ENCODE measurements around the gene COL6A3.

The COL6A3 gene

DNA sequence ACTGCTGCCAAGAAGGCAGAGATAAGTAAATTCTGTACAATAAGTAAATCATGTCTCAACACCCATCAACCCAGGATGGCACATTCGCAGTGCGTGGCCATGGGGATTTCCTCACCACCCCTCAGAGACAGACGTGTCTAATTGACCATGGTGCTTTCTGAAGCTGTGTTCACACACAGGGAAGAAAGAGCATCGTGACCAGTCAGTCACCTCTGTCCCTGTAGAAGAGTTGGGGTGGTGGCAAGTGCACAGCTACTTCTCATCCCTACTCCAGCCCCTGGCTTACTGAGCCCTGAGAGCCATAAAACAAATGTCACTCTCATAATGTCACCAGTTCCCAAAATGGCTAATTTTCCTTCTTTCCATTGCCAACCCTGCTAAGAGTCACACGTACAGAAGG, 41.8 kb upstream of the COL6A3 start:
- H3K27ac ChIP-seq: no peak overlapping the region
- no peak for TF ChIP-seq ZFX (IDR thresholded peaks at IDR 0.05)
- TF ChIP-seq, protein P1, sequence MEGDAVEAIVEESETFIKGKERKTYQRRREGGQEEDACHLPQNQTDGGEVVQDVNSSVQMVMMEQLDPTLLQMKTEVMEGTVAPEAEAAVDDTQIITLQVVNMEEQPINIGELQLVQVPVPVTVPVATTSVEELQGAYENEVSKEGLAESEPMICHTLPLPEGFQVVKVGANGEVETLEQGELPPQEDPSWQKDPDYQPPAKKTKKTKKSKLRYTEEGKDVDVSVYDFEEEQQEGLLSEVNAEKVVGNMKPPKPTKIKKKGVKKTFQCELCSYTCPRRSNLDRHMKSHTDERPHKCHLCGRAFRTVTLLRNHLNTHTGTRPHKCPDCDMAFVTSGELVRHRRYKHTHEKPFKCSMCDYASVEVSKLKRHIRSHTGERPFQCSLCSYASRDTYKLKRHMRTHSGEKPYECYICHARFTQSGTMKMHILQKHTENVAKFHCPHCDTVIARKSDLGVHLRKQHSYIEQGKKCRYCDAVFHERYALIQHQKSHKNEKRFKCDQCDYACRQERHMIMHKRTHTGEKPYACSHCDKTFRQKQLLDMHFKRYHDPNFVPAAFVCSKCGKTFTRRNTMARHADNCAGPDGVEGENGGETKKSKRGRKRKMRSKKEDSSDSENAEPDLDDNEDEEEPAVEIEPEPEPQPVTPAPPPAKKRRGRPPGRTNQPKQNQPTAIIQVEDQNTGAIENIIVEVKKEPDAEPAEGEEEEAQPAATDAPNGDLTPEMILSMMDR (conservative IDR thresholded peaks at IDR 0.05): no peak

DNA sequence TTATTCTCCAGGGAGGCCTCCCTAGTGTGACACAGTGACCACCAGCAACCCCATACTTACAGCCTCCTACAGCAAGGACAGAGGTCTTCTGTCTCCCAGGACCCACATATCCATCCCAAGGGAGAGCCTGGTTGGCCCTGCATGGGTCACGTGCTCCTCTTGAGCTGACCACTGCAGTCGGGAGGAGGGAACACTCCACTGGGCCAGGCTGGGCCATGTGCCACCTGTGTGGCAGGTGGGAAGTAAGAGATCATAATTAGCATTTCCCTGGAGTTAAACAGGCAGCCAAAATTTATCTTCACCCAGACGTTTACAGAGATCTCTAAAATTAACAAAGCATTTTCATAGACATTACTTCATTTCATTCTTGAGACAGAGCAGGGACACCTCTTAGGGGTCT, 39.7 kb upstream of the COL6A3 start:
- TF ChIP-seq ZFX (IDR thresholded peaks at IDR 0.05): no peak
- TF ChIP-seq, protein P1 (conservative IDR thresholded peaks at IDR 0.05): no peak
- H3K27ac ChIP-seq: no peak overlapping the region

DNA sequence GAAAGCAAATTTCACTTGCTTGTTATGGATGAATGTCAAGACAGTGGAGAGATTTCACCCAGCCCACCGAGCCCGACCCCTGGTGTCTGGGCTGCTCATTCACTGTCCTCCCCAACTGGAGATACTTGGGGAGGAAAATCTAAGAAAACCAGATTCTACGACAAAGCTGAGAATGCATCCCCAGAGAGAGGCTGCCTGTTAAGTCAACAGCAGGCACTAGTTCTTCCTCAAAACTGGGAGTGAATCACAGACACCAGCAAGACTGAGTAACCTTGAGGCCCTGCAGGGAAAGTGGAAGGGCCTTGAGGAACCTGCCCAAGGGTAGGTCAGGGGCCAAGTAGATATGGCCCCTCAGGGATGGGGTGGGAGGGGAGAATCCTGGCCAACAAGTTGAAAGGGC, 38.9 kb upstream of the COL6A3 start:
- no peak for TF ChIP-seq ZFX (IDR thresholded peaks at IDR 0.05)
- TF ChIP-seq, protein P1 (conservative IDR thresholded peaks at IDR 0.05): no peak
- H3K27ac ChIP-seq: no peak overlapping the region

DNA sequence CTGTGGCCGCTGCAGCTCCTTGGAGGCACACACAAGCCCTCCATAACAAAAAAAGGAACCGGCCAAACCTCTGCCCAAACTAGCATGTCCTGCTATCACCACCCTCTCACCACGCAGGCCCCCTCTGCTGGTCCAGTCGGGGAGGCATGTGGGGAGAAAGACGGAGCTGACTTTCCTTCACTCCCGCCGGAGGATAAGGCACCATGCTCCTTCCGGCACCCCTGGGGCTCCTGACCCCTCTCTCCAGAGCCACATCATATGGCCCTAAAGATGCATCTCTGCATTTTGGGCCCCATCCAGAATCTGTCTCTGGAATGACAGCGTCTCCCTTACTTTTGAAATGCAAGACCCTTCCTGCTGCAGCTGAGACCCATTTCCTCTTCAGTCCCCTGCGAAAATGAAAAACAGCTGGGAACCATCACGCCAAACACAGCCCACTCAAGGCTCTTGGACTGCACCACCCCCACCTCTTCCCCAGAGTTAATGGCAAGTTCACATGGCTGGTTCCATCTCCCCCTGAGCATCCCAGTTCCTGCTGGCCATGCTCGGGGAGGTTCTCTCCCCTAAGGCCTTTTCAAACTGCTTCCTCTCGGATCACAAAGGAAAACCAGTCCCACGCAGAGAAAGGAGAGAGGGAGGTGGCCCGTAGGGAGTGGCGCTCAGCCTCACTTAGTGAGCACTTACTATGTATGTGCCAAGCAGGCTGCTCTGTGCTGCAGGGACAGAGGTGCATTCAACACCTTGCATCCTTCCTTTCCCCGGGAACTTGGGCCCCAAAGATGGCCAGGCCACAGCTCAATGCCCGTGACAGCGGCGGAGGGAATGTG, 37.9 kb upstream of the COL6A3 start:
- TF ChIP-seq ZFX (IDR thresholded peaks at IDR 0.05): no peak
- TF ChIP-seq, protein P1 (conservative IDR thresholded peaks at IDR 0.05): no peak
- no peak overlapping the region for H3K27ac ChIP-seq

DNA sequence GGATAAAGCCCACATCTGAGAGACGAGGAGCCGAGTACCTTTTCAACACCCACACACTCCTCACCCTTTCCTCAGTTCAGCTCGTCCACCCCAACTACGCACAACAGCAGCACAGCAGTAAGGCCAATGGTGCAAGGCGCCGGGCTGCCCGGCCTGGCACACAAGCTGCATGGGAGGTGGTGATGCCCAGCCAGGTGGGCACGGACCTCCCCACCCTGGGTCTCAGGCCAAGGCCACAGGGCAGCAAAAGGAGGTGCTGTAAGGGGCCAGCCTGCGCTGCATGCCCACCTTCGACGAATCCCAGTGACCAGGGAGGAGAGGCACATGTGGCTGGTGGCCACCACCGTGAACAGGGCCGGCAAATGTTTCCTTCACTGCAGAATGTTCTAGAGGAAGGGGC, 36.6 kb upstream of the COL6A3 start:
- no peak overlapping the region for H3K27ac ChIP-seq
- TF ChIP-seq ZFX (IDR thresholded peaks at IDR 0.05): no peak
- TF ChIP-seq, protein P1 (conservative IDR thresholded peaks at IDR 0.05): no peak

DNA sequence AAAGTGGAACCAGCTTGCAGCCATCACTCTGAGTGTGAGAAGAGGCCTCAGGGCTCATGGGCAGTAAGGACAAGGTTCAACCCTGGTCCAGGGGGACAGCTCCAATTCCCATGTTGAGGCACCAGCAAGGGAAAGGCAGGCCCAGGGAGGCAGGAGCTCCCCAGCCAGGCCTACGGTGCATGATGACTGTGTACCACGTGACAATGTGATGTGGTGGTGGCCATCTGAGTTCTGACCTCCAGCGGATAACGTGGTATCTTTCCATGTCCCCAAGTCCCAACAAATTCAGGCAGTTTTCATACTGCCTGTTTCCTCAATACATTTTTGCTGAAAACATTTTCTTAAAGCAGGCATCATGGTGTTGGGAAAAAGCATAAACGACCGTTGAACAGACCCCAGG, 36.1 kb upstream of the COL6A3 start:
- 0 out of 2 replicates have a peak overlapping the region, but pooled peaks have one; percentile 2 for H3K27ac ChIP-seq
- TF ChIP-seq, protein P1 (conservative IDR thresholded peaks at IDR 0.05): no peak
- no peak for TF ChIP-seq ZFX (IDR thresholded peaks at IDR 0.05)

DNA sequence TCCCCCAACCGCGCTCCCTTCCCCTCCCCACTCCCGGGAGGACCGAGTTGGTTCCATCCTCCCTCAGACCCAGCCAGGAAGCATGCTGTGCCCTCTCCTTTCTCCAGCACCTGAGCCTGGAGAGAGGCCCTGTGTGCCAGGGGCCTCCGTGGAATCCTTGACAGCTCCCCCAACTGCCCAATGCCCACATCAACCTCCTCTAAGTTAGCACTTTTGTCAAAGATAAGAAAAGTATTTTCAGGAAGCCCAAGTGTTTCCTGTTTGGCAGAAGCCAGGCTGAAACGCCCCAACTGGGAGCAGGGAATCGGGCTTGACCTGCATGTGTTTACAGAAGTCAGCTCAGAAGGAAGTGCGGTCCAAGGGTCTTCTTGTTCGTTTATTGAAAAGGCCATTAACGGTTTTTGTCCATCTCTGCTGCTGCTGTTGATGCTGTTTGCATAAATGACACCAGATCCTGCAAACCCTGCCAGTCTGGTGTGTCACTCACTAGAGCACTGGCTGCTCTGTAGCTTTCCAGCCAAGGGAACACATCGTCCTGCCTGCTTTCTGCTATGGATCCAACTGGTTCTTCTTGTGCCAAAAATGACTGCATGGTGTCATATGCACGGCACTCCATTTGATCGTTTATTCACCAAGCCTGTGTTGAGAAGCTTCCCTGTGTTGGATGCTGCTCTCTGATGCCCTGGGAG, 35.4 kb upstream of the COL6A3 start:
- TF ChIP-seq, protein P1 (conservative IDR thresholded peaks at IDR 0.05): no peak
- peak overlapping the region; percentile 2; the same call in 1 of the 2 replicates for H3K27ac ChIP-seq
